Activated T-cell treated with anti-CD3 and anti-CD28 coated beads, Interleukin-2, amount 50 U/mL, for 4 hours (primary cell): ENCODE data around the gene POLR1H. TPM values are rescaled to one million over a fixed set of nuclear protein-coding genes. Genes with fewer than 3 reads are reported as not detected.

Experiments
- ATAC-seq, 2 donors: fragments of 200-7000 bp; cut with Tn5 transposase; one replicate each; pipeline ENCODE4 v1.10.0; 2021
- DNase-seq: peaks from one replicate; pipeline ENCODE4 v3.0.0-alpha.2; 2020
- H3K27me3 Mint-ChIP-seq: one replicate; pipeline ENCODE4 v1.8.0; 2021; ENCODE audit warnings: low read depth, mixed read lengths
- H3K36me3 Mint-ChIP-seq: one replicate; pipeline ENCODE4 v1.8.0; 2022; ENCODE audit warnings: mixed read lengths; ENCODE audit not compliant: insufficient read depth
- H3K4me1 Mint-ChIP-seq: one replicate; pipeline ENCODE4 v1.8.0; 2021; ENCODE audit warnings: low read depth, mixed read lengths
- H3K4me3 Mint-ChIP-seq: one replicate; pipeline ENCODE4 v1.8.0; 2021; ENCODE audit warnings: mild to moderate bottlenecking, moderate library complexity, mixed read lengths
- H3K9me3 Mint-ChIP-seq: one replicate; pipeline ENCODE4 v1.8.0; 2021; ENCODE audit warnings: mixed read lengths
- total RNA-seq, 3 donors: library from RNA; stranded (reverse); gene quantifications; one replicate each; pipeline ENCODE4 v1.2.1, GENCODE V29; 2021

The POLR1H gene
- total RNA-seq, 3 donors from 2014 or later: 80.6 to 86.6 (median 84.8) TPM

DNA sequence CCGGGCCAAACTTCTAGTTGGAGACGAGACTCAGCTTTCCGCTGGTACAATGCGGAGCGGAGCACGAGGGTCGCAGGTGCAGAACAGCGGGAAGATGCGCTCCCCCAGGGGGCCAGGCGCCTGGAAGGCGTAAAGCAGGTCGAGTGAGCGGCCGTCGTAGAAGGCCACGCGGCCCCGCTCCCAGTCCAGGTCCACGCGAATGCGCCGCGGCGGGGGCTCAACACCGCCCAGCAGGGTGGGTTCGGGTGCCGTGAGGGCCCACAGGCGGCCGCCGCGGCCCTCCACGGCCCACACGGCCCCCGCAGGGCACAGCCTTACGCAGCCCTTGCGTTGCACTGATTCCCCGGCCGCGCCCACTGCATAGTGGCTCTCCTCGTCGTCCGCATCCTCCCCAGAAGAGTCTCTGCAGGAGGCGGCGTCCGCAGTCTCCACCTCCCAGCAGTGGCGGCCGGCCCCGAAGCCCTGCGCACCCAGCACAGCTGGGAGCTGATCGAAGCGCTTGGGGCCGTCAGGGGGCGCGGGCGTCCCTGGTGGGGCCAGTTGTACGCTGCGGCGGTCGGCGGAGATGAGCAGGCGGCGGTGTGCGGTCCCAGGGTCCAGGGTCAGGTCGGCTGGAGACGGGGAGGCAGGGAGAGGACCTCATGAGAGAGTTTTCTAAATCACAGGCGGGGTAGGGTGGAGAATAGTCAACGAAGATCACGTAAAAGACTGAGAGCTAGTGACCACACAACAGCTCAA lies 10.2 kb downstream of the POLR1H start:
- peaks cover 29% of the 10 kb centered on the region for H3K36me3 Mint-ChIP-seq
- H3K27me3 Mint-ChIP-seq: peaks cover 52% of the 10 kb centered on the region
- peaks cover 49% of the 10 kb centered on the region for H3K4me1 Mint-ChIP-seq
- ATAC-seq (no peak), DNase-seq (no peak)
- no peaks in the 10 kb centered on the region for H3K9me3 Mint-ChIP-seq
- no peak overlapping the region for H3K4me3 Mint-ChIP-seq

DNA sequence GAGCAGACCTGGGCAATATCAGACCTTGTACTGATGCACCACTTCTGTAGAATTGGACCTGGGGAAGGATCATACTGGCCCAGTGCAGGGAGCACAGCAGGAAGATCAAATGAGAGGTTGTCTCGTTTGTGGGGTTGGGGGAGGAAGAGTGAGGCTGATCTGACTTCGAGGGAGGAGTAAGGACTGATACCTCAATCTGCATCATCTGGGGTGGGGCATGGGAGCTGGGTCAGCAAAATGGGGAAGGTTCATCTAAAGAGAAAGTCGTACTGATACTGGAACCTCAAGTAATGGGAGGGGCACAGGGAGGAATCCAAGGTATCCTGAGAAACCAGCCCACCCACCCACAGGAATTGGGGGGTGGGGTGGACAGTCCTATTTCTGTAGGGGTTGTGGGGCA lies 10.8 kb downstream of the POLR1H start:
- peaks cover 53% of the 10 kb centered on the region for H3K4me1 Mint-ChIP-seq
- peaks cover 29% of the 10 kb centered on the region for H3K36me3 Mint-ChIP-seq
- H3K9me3 Mint-ChIP-seq: no peaks in the 10 kb centered on the region
- ATAC-seq (no peak), DNase-seq (no peak)
- peaks cover 56% of the 10 kb centered on the region for H3K27me3 Mint-ChIP-seq
- H3K4me3 Mint-ChIP-seq: no peak overlapping the region

DNA sequence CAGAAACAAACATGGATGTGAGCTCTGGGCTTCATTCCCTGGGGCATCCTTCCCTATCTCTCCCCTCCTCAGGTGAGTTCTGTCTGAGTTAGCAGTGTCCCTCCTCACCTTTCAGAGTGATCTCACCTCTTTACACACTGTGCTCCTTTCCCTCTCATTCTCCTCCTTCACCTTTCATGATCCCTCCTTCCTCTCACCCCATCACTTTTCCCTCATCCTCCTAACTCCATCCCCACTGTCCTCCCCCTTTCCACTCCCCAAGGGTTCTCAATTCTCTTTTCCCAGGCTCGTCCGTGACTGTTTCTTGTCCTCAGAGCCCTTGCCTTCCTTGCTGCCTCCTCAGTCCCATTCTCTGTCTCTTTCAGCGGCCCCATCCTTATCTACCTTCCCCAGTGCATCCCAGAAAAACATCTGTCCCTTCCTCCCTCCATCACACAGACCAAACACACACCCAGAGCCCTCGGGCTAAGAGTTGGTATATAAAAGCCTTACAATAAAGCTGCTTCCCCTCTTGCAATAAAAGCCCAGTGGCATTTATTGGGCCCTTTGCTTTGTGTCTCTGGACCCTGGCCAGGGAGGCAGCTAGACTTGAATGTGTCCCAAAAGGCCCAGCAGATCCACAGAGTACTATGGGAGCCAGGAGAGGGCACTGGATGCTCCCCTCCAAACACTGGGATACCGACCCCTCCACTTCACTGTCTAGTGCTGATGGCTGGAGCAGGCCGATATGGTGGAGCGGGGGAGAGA lies 12.6 kb downstream of the POLR1H start:
- no peak for ATAC-seq
- peaks cover 52% of the 10 kb centered on the region for H3K4me1 Mint-ChIP-seq
- peak overlapping the region; percentile 19 for H3K4me3 Mint-ChIP-seq
- H3K9me3 Mint-ChIP-seq: no peaks in the 10 kb centered on the region
- DNase-seq: no peak
- peaks cover 56% of the 10 kb centered on the region for H3K27me3 Mint-ChIP-seq
- H3K36me3 Mint-ChIP-seq: peaks cover 20% of the 10 kb centered on the region

DNA sequence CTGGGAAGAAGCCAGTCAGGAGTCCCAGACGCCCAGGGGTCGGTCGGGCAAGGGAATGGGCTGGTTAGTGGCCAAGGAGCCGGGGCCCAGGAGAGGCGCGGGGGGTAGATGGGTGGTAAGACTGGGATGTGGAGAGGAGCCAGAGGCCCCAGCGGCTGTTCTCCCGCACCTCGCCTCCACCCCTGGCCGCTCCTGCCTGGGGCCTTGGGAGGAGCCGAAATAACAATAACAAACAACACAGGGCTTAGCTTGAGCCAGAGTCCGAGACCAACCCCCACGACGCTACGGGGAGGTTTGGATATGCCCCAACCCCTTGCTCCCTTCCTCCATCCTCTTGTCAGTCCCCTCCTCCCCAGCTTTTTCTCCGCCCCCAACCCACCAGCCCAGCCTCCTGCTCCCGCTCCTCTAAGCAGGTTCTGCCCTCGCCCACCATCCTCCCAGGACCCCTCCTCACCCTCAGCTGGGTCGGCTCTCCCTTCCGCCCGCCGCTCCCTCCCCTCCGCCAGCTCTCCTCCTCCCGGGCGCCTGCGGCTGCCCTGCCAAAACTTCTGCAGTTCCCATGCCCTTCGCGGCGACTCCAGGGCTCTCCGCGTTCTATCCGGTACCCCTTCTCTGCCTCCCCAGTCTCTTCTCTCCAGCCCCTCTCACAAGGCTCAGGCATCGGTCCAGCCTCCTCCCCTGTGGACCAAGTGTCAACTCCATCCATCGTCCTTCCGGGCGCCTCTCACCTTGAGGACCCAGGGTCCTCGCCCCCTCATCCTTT lies 13.4 kb downstream of the POLR1H start:
- ATAC-seq (peak; percentile 13 to 37), DNase-seq (no peak)
- peaks cover 15% of the 10 kb centered on the region for H3K36me3 Mint-ChIP-seq
- peaks cover 59% of the 10 kb centered on the region for H3K27me3 Mint-ChIP-seq
- H3K4me1 Mint-ChIP-seq: peaks cover 51% of the 10 kb centered on the region
- H3K9me3 Mint-ChIP-seq: no peaks in the 10 kb centered on the region
- H3K4me3 Mint-ChIP-seq: peak overlapping the region; percentile 48

DNA sequence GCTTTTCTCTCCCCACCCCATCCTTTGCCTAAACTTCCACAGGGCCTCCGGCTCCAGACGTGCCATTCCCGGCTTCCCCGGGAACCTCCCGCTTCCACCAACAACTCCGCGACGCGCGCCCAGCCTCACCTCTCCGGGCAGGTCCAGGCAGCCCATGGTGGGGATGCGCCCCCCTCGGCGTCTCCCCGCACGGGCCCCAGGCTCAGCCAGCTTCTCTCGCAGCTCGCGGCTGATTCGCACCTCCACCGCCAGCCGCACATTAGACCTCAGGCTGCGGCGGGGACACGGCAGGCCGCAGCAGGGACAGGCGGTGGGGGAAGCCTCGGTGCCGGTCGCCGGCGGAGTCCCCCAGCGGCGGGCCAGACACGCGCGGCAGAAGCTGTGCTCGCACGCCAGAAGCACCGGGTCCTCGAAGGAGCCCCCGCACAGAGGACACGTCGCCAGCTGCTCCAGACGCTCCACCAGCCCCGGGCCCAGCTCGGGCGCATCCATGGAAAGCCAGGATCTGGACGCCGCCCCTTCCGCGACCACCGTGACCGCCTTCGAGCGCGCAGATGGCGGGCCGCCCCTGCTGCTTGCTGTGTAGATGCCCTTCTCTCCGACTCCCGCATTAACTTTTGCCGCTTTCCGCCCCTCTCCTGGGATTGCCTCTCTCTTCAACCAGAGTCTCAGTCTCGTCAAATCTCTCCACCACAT lies 14.2 kb downstream of the POLR1H start, which contains the start of gene RNF39:
Gene RNF39 (minus strand): TSS at position 676 of the 696 bp plus-strand sequence. CDS start 184 bp downstream, at position 492.
- H3K4me3 Mint-ChIP-seq: peak within 1 kb of the TSS; percentile 51
- H3K4me1 Mint-ChIP-seq: peaks cover 48% of the 10 kb centered on the region
- H3K36me3 Mint-ChIP-seq: peaks cover 8% of the 10 kb centered on the region
- DNase-seq: no peak
- no peaks in the 10 kb centered on the region for H3K9me3 Mint-ChIP-seq
- peaks cover 54% of the 10 kb centered on the region for H3K27me3 Mint-ChIP-seq
- peak; percentile 45 to 52 for ATAC-seq

DNA sequence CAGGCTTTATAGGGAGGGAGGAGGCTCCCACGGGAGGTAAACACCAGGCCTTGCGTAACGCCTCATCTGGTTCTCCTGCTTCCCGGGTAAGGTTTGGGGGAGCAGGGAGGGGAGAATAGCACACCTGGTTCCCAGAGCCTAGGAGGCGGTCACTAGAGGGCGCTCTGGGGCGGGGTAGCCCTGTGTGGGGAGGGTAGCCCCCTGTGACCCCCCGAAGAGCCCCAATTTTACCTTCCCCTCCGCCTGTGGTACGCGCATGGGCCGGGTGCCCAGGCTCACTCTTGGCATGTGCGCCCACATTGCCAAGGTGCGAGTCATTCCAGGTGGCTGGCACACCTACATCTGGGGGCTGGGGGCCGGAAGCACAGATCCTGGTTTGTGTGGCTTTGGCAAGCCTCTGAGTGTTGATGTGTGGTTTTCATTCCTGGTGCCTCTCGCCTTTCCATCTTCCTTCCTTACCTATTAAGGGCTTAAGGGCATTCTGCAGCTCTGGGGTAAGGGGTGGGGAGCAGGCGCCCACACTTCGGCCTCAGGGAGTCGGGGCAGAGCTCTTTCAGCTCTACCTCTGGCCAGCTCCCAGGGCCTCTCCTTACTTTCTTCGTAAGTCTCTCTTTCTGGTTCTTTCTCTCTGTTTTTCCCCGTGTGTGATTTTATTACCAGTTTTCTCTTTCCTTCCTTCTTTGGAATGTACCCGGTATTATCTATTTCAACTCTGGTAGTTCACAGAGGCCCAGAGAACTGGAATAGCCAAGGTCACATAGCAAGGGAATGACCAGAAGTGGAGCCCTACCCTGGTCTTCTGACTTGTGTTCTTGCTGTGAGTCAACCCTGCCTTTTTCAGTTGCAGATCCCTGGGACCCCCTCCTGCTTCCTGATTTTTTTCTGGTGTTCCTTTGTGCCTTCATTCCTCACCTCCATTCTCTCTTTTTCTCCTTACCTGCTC lies 15.0 kb downstream of the POLR1H start:
- Mint-ChIP-seq H3K36me3 (peaks cover 4% of the 10 kb centered on the region), H3K27me3 (peaks cover 48% of the 10 kb centered on the region), H3K4me1 (peaks cover 42% of the 10 kb centered on the region), H3K9me3 (no peaks in the 10 kb centered on the region), H3K4me3 (peak overlapping the region; percentile 51)
- DNase-seq: no peak
- ATAC-seq: no peak

DNA sequence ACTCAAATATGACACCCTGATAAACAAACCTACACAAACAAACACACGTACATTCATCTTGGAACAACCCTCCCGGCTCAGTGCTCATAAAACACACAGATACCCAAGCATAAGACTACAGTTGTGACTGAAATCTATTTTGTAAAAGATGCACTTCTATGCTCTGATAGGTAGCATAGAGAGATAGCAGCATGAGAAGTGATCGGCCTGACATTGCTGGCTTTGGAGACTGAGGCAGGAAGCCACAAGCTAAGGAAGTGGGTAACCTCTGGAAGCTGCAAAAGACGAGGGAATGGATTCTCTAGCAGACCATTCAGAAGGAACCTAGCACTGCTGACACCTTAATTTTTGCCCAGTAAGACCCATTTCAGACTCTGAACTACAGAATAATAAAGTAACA lies 16.2 kb downstream of the POLR1H start:
- Mint-ChIP-seq H3K27me3 (peaks cover 40% of the 10 kb centered on the region), H3K36me3 (peaks cover 3% of the 10 kb centered on the region), H3K4me1 (peaks cover 38% of the 10 kb centered on the region), H3K4me3 (no peak overlapping the region), H3K9me3 (no peaks in the 10 kb centered on the region)
- DNase-seq (no peak), ATAC-seq (no peak)

DNA sequence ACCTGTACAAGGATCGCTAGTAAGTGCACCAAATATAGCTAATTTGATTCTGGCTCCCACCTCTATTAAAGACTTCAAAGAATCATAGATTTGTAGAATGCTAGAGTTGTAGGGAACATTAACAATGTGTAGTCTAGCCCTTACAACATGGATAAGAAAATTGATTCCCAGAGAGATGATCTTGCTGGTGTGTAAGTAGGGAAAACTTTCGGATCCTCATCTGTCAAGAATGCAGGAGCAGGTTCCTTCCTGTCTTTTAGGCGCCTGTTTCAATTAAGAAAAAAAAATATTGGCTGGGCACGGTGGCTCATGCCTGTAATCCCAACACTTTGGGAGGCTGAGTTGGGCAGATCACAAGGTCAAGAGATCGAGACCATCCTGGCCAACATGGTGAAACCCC lies 26.8 kb downstream of the POLR1H start:
- no peak overlapping the region for H3K4me3 Mint-ChIP-seq
- H3K36me3 Mint-ChIP-seq: peaks cover 4% of the 10 kb centered on the region
- no peaks in the 10 kb centered on the region for H3K9me3 Mint-ChIP-seq
- ATAC-seq (no peak), DNase-seq (no peak)
- H3K27me3 Mint-ChIP-seq: peaks cover 51% of the 10 kb centered on the region
- no peaks in the 10 kb centered on the region for H3K4me1 Mint-ChIP-seq

DNA sequence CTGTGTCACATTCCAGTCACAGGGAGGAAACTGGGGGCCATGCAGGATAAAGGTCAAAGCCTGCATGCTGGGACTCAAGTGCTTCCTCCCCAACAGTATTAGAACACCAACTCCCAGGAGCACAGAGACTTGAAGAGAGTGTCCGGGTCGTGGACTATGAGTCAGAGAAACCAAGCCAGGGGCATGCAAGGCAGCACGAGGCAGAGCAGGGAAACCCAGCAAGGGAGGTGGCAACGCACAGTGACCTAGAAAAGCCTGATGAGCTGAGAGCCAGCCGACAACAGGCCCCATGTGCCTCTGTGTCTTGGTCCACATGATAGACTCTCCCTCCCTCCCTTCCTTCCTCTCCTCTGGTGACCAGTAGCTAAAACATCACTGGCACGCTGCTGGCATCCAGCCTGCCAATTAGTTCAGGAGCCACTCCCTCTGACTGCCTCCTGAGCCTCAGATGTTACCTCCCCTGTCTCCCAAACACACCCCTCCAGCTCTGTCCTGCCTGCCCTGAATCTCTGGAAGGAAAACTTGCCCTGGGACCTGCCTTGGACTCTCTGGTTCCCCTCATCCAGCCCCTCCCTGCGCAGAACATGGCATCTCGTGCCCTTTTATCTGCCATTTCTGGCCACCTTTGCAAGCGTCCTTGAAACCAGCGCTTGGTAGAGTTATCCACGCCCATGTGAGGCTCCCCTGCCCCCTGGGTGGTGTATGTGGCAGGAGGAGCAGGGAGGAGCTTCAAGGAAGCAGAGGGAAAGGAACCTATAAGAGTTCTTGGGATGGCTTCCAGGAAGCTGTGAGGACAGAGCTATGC lies 30.7 kb downstream of the POLR1H start:
- H3K27me3 Mint-ChIP-seq: peaks cover 62% of the 10 kb centered on the region
- peaks cover 4% of the 10 kb centered on the region for H3K36me3 Mint-ChIP-seq
- H3K9me3 Mint-ChIP-seq: no peaks in the 10 kb centered on the region
- no peaks in the 10 kb centered on the region for H3K4me1 Mint-ChIP-seq
- H3K4me3 Mint-ChIP-seq: no peak overlapping the region
- no peak for DNase-seq
- no peak for ATAC-seq

DNA sequence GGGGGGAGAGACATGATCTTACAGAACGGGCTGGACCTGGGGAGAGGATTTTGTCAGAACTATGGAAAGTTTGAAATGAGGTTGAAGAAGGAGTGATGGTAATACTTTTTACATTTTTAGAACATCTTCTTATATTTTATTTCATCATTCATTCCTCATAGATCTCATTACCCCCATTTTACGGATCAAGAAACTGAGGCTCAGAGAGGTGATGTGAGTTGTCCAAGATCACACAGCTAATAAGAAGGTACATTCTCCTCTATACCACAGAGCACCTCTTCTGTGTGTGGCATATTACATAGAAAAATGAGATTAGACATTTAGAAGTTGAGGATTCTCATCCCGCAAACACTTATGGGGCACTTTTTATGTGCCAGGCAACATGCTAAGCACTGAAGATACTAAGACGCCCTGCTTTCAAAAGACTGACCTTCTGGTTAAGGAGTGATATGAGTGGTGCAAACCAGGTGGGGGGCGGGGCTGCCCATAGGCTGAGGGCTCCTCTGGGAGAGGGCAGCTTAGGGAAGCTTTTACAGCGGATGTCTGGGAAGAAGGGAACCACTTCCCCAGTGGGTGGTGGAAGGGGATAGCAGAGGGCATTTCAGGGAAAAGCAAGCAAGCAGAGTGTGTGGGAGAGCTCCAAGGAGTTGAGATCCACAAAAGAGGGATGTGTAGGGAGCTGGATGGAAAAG lies 31.9 kb downstream of the POLR1H start:
- Mint-ChIP-seq H3K27me3 (peaks cover 58% of the 10 kb centered on the region), H3K4me1 (peaks cover 8% of the 10 kb centered on the region), H3K36me3 (peaks cover 4% of the 10 kb centered on the region), H3K9me3 (no peaks in the 10 kb centered on the region), H3K4me3 (no peak overlapping the region)
- ATAC-seq (no peak), DNase-seq (no peak)

DNA sequence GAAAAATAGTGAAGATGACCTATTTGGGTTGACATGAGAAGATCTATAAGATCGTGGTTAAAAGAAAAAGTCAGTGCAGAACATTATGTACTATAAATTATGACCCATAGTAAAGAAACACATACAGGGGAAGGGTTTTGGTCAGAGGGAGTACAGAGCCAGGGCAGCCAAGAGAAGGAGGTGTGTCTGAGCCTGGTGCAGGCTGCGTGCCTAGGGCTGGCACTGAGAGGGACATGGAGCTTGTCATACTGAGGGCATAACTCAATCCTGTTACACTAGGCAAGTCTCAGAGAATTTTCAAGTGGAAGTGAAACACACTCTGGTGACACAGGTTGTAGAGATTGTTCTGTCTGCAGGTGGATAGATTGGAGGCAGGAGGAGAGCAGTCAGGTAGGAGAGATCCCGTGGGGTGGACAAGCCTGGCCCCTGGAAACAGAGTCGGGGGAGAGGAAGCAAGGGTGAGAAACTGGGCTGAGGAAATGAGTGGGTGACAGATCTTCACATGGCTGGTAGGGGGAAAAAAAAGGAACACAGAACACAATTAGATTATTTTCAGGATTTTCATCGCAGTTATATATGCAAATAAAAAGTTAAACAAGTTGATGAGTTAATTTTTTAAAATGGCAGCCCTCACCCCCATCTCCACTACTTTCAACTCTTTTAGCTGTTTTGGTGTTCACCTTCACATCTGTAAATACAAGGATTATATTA lies 33.0 kb downstream of the POLR1H start:
- DNase-seq: no peak
- Mint-ChIP-seq H3K4me1 (peaks cover 14% of the 10 kb centered on the region), H3K4me3 (no peak overlapping the region), H3K27me3 (peaks cover 62% of the 10 kb centered on the region), H3K9me3 (no peaks in the 10 kb centered on the region), H3K36me3 (peaks cover 4% of the 10 kb centered on the region)
- ATAC-seq: no peak

DNA sequence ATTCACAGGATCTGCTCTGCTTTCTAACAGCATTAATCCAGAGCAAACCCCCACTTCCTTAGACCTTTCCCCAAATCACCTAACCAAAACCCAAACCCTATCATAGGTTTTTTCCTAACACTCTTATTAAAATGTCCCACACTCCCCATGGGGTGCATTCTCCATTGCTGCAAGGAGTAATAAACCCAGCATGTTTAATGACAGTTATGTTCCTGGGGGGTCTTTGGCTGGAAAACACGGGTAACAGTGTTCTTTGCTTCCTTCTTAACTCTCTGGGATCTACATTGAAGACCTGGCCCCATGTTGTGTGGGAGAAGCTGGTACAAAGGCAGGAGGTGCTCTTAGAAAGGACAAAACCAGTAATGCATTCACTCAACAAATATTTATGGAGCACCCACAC lies 35.8 kb downstream of the POLR1H start:
- Mint-ChIP-seq H3K27me3 (peaks cover 58% of the 10 kb centered on the region), H3K4me1 (peaks cover 34% of the 10 kb centered on the region), H3K4me3 (no peak overlapping the region), H3K9me3 (no peaks in the 10 kb centered on the region), H3K36me3 (no peaks in the 10 kb centered on the region)
- DNase-seq (no peak), ATAC-seq (no peak)
